ENCODE data around the gene USP37. TPM values are rescaled to one million over a fixed set of nuclear protein-coding genes. Genes with fewer than 3 reads are reported as not detected.

The USP37 gene
- total RNA-seq, 1 donor from 2014 or later = 9.2 TPM

DNA sequence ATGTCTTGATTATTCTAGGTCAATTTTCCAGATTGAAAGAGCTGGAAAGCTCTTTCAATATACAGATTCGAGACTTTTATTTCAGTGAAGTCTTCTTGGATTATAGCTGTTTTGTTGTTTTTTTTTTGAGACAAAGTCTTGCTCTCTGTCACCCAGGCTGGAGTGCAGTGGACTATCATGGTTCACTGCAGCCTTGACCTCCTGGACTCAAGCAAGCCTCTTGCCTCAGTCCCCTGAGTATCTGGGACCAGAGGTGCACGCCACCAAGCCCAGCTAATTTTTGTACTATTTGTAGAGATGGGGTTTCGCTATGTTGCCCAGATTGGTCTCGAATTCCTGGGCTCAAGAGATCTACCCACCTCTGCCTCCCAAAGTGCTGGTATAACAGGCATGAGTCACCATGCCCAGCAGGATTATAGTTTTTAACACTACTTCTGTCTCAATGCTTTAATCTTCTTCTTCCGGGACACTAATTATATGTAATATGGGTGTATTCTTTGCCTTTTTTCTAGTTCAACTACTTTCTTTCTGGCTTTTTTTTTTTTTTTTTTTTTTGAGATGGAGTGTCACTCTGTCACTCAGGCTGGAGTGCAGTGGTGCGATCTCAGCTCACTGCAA lies 62.3 kb downstream of the USP37 start:
- no peaks in the 10 kb centered on the region for H3K36me3 ChIP-seq (ENCODE audit: control insufficient read depth, insufficient read depth, low read length)
- no peak overlapping the region for H3K4me3 ChIP-seq (ENCODE audit: low read depth, low read length)
- no peak for DNase-seq (ENCODE audit: low read depth)
- TF ChIP-seq, protein P1, sequence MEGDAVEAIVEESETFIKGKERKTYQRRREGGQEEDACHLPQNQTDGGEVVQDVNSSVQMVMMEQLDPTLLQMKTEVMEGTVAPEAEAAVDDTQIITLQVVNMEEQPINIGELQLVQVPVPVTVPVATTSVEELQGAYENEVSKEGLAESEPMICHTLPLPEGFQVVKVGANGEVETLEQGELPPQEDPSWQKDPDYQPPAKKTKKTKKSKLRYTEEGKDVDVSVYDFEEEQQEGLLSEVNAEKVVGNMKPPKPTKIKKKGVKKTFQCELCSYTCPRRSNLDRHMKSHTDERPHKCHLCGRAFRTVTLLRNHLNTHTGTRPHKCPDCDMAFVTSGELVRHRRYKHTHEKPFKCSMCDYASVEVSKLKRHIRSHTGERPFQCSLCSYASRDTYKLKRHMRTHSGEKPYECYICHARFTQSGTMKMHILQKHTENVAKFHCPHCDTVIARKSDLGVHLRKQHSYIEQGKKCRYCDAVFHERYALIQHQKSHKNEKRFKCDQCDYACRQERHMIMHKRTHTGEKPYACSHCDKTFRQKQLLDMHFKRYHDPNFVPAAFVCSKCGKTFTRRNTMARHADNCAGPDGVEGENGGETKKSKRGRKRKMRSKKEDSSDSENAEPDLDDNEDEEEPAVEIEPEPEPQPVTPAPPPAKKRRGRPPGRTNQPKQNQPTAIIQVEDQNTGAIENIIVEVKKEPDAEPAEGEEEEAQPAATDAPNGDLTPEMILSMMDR (IDR thresholded peaks at IDR 0.05; ENCODE audit: insufficient read depth, low read length, severe bottlenecking) = no peak
- H3K27me3 ChIP-seq (ENCODE audit: control insufficient read depth, insufficient read depth, low read length) = no peaks in the 10 kb centered on the region
- no peak for FAIRE-seq

DNA sequence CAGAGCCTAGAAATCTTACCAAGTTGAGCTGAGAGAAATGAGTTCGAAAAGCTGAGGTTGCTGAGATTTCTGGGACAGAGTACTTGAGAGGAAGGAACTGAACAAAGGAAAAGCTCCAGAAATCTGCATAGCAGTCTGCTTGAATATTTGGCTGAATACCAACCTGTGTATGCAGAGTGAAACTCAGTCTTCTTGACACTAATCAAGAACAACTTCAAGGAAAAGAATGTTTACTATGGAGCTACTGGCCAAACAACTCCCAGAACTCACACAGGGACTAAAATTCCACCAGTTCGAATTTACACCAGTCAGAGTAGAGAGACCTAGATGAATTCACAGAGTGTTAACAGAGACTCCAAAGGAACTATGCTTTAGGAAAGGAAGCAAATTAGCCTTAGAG lies 66.5 kb downstream of the USP37 start:
- TF ChIP-seq, protein P1 (IDR thresholded peaks at IDR 0.05; ENCODE audit: insufficient read depth, low read length, severe bottlenecking) = no peak
- Histone ChIP-seq H3K36me3 (ENCODE audit: control insufficient read depth, insufficient read depth, low read length) (no peaks in the 10 kb centered on the region), H3K27me3 (ENCODE audit: control insufficient read depth, insufficient read depth, low read length) (no peaks in the 10 kb centered on the region), H3K4me3 (ENCODE audit: low read depth, low read length) (no peak overlapping the region)
- no peak for FAIRE-seq
- DNase-seq (ENCODE audit: low read depth) = peak; percentile 13

DNA sequence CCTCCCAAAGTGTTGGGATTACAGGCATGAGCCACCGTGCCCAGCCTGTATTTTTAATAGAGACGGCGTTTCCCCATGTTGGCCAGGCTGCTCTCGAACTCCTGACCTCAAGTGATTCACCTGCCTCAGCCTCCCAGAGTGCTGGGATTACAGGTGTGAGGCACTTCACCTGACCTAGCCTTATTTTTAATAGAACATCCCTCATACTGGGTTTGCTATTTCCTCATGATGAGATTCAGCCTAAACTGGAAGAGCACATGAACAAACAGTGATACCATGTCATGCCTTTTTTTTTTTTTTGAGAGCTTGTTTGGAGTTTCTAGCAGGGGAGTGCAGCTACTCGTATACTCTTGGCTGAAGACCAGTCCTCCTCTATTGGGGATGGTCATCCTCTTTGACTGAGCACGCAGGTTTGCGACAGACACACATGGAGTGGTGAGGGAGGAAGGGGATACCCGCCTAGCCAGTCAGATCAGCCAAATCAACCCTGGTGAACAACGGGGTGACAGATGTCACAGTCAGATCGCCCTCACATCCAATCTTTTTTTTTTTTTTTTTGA lies 67.6 kb downstream of the USP37 start:
- Histone ChIP-seq H3K27me3 (ENCODE audit: control insufficient read depth, insufficient read depth, low read length) (no peaks in the 10 kb centered on the region), H3K36me3 (ENCODE audit: control insufficient read depth, insufficient read depth, low read length) (no peaks in the 10 kb centered on the region), H3K4me3 (ENCODE audit: low read depth, low read length) (no peak overlapping the region)
- FAIRE-seq (no peak), DNase-seq (ENCODE audit: low read depth) (no peak)
- TF ChIP-seq, protein P1 (IDR thresholded peaks at IDR 0.05; ENCODE audit: insufficient read depth, low read length, severe bottlenecking) = no peak

DNA sequence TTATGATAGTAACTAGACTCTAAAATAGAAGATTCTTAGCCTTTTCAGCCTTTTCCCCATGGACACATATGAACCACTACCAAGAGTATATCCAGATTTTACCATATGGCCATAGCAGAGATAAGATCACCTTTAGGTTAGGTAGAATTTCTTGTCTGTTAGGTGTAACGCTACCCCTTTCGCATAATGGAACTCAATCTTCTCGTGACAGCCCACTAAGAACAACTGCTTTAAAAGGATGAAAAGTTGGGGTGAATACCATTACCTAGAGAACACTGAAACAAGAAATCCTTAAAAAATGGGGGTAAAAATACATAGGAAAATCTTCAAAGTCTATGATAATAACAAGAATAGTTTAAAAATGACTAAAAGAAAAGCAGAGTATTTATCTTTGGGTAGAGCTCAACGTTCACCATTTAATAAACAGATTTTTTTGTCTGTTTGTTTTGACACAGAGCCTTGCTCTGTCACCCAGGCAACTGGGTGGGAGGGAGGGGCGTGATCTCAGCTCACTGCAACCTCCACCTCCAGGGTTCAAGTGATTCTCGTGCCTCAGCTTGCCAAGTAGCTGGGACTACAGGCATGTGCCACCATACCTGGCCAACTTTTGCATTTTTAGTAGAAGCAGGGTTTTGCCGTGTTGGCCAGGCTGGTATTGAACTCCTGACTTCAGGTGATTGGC lies 82.0 kb downstream of the USP37 start:
- no peaks in the 10 kb centered on the region for H3K27me3 ChIP-seq (ENCODE audit: control insufficient read depth, insufficient read depth, low read length)
- no peak overlapping the region for H3K4me3 ChIP-seq (ENCODE audit: low read depth, low read length)
- peak; percentile 41 for DNase-seq (ENCODE audit: low read depth)
- TF ChIP-seq, protein P1 (IDR thresholded peaks at IDR 0.05; ENCODE audit: insufficient read depth, low read length, severe bottlenecking) = no peak
- no peak for FAIRE-seq
- H3K36me3 ChIP-seq (ENCODE audit: control insufficient read depth, insufficient read depth, low read length) = peaks cover under 1% of the 10 kb centered on the region

DNA sequence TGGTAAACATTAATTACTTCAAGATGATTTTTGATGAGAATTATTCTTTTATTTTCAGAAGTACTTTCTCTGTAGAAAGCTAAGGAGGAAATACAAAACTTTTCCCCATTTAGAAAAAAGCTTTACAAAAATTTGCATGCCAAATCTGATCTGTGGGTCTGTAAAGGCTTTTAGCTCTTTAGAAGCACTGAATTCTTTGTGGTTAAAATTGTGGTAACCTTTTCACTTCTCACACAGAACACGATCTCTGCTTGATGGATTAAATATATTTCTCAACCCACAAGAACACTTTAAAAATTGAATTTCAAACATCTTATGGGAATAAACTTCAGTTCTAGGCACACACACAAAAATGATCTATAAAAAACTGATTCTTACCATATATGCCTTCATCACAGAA lies 85.5 kb downstream of the USP37 start:
- TF ChIP-seq, protein P1 (IDR thresholded peaks at IDR 0.05; ENCODE audit: insufficient read depth, low read length, severe bottlenecking) = no peak
- no peaks in the 10 kb centered on the region for H3K36me3 ChIP-seq (ENCODE audit: control insufficient read depth, insufficient read depth, low read length)
- no peaks in the 10 kb centered on the region for H3K27me3 ChIP-seq (ENCODE audit: control insufficient read depth, insufficient read depth, low read length)
- no peak for FAIRE-seq
- no peak overlapping the region for H3K4me3 ChIP-seq (ENCODE audit: low read depth, low read length)
- DNase-seq (ENCODE audit: low read depth) = no peak
